Endodermal cell (in vitro differentiated cells): Measurements from ENCODE around the gene C5orf22. TPM values are rescaled to one million over a fixed set of nuclear protein-coding genes. Genes with fewer than 3 reads are reported as not detected.

Source experiments
- DNase-seq: peaks from one replicate; pipeline ENCODE4 v3.0.0-alpha.2; 2017
- H3K27ac ChIP-seq: 2 replicates; pipeline ENCODE4 v1.5.1; 2013; ENCODE audit warnings: mild to moderate bottlenecking, low read depth, low read length, moderate library complexity
- H3K27me3 ChIP-seq: 2 replicates; pipeline ENCODE4 v1.6.1; 2013; ENCODE audit warnings: mild to moderate bottlenecking, low read length, moderate library complexity; ENCODE audit not compliant: insufficient read depth, control insufficient read depth, poor library complexity, severe bottlenecking
- H3K36me3 ChIP-seq: 2 replicates; pipeline ENCODE4 v1.7.0; 2013; ENCODE audit warnings: mild to moderate bottlenecking, low read length, moderate library complexity; ENCODE audit not compliant: control insufficient read depth, insufficient read depth
- H3K4me1 ChIP-seq: one replicate; pipeline ENCODE4 v1.7.0; 2013; ENCODE audit warnings: low read length; ENCODE audit not compliant: control insufficient read depth, insufficient read depth
- H3K4me3 ChIP-seq: 2 replicates; pipeline ENCODE4 v1.5.1; 2013; ENCODE audit warnings: mild to moderate bottlenecking, low read length, moderate library complexity
- H3K9ac ChIP-seq: 2 replicates; pipeline ENCODE4 v1.6.1; 2013; ENCODE audit warnings: mild to moderate bottlenecking, low read length, moderate library complexity; ENCODE audit not compliant: poor library complexity, severe bottlenecking; ENCODE audit errors: extremely low read depth
- H3K9me3 ChIP-seq: 2 replicates; pipeline ENCODE4 v1.6.1; 2013; ENCODE audit warnings: mild to moderate bottlenecking, low read length, moderate library complexity; ENCODE audit not compliant: control insufficient read depth
- H3K27ac Mint-ChIP-seq: 2 replicates; pipeline ENCODE4 v1.8.0; 2020; ENCODE audit warnings: mixed read lengths
- H3K27me3 Mint-ChIP-seq: 2 replicates; pipeline ENCODE4 v1.8.0; 2021; ENCODE audit warnings: mild to moderate bottlenecking, mixed read lengths; ENCODE audit not compliant: insufficient read depth
- H3K36me3 Mint-ChIP-seq: 2 replicates; pipeline ENCODE4 v1.8.0; 2020; ENCODE audit warnings: low read depth, mixed read lengths
- H3K4me1 Mint-ChIP-seq: 2 replicates; pipeline ENCODE4 v1.8.0; 2020; ENCODE audit warnings: mixed read lengths
- H3K4me3 Mint-ChIP-seq: 2 replicates; pipeline ENCODE4 v1.8.0; 2020; ENCODE audit warnings: mild to moderate bottlenecking, moderate library complexity, mixed read lengths
- H3K9me3 Mint-ChIP-seq: 2 replicates; pipeline ENCODE4 v1.8.0; 2020; ENCODE audit warnings: mild to moderate bottlenecking, mixed read lengths
- CTCF ChIP-seq: fragments of 200-600 bp; sonication (generic); conservative IDR thresholded peaks from 2 replicates; pipeline ENCODE4 v1.5.0; 2021; ENCODE audit warnings: antibody characterized with exemption, mild to moderate bottlenecking
- WGBS, 2 experiments: methylation state at CpG; one replicate each; pipeline versions ENCODE4 v1.1.5 to v1.1.7; 2013; ENCODE audit warnings: missing lambda C conversion rate in 2 of 2, mixed read lengths in 1 of 2; ENCODE audit not compliant: insufficient coverage in 1 of 2, insufficient read length in 1 of 2; 5-methylcytosine and 5-hydroxymethylcytosine counted together
- total RNA-seq, 2 donors: library from RNA; stranded (reverse); fragmentation: NEBNext Ultra II Directional in 1 of 2; extraction: Animal tissue kit (Norgen Biotek cat#: 25700) in 1 of 2; gene quantifications; 2 replicates in 1 of 2; 3 replicates in 1 of 2; pipeline ENCODE4 v1.2.1, GENCODE V29; 2021

C5orf22 gene
- total RNA-seq, 2 donors from 2014 or later: 44.2 to 52.7 TPM

DNA sequence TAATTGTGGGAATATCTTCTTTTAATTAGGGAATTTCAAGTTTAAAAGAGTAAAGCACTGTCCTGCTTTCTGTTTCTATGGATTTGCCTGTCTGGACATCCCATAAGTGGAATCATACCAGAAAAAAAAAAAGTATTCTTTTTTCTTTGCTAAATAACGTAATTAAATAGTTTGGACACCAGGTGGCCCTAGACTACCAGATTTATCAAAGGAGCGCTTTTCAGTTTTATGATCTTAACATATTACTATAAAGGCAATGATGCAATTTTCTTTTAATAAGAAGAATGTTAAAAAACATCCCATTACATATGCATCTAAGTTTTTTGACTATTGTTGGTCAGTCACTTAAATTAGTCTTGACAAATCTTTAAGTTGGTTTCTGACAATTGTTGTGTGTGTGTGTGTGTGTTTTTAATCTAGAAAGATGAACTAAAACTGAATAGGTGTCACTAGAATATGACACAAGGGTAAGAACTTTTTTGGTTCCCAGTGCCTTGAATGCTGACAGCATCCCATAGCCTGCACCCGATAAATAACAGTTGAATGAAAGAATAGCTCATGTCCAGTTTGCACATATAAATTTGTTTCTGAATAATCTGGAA is 49.5 kb downstream of the C5orf22 start:
- DNase-seq: no peak
- H3K9me3 ChIP-seq: no peaks in the 10 kb centered on the region
- no peaks in the 10 kb centered on the region for H3K36me3 ChIP-seq
- peak; percentile 84 for TF ChIP-seq CTCF
- no peak overlapping the region for H3K27ac Mint-ChIP-seq
- no peak overlapping the region for H3K4me3 Mint-ChIP-seq
- H3K27ac ChIP-seq: no peak overlapping the region
- H3K4me1 Mint-ChIP-seq: no peaks in the 10 kb centered on the region
- no peaks in the 10 kb centered on the region for H3K27me3 ChIP-seq
- peaks cover 3% of the 10 kb centered on the region for H3K9me3 Mint-ChIP-seq
- H3K4me1 ChIP-seq: no peaks in the 10 kb centered on the region
- no peak overlapping the region for H3K9ac ChIP-seq
- 74 to 91% methylated on average over 1 to 2 of the region's 3 CpGs for WGBS, 2 experiments
- H3K36me3 Mint-ChIP-seq: no peaks in the 10 kb centered on the region
- no peak overlapping the region for H3K4me3 ChIP-seq
- no peaks in the 10 kb centered on the region for H3K27me3 Mint-ChIP-seq

GRCh38 chr5:31583129-31583528 is 51.0 kb downstream of the C5orf22 start:
- no peak overlapping the region for H3K4me3 Mint-ChIP-seq
- no peaks in the 10 kb centered on the region for H3K27me3 Mint-ChIP-seq
- peaks cover 3% of the 10 kb centered on the region for H3K9me3 Mint-ChIP-seq
- H3K4me3 ChIP-seq: no peak overlapping the region
- no peak for TF ChIP-seq CTCF
- H3K9ac ChIP-seq: no peak overlapping the region
- no peaks in the 10 kb centered on the region for H3K4me1 Mint-ChIP-seq
- H3K27me3 ChIP-seq: no peaks in the 10 kb centered on the region
- H3K9me3 ChIP-seq: no peaks in the 10 kb centered on the region
- no peaks in the 10 kb centered on the region for H3K4me1 ChIP-seq
- H3K36me3 ChIP-seq: no peaks in the 10 kb centered on the region
- no peak for DNase-seq
- WGBS, 2 experiments: 88 to 97% methylated on average over 1 to 2 of the region's 2 CpGs
- no peak overlapping the region for H3K27ac Mint-ChIP-seq
- no peaks in the 10 kb centered on the region for H3K36me3 Mint-ChIP-seq
- no peak overlapping the region for H3K27ac ChIP-seq

GRCh38 chr5:31585166-31585894 is 53.2 kb downstream of the C5orf22 start:
- TF ChIP-seq CTCF: no peak
- Mint-ChIP-seq H3K27ac (no peak overlapping the region), H3K4me3 (no peak overlapping the region), H3K9me3 (peaks cover 3% of the 10 kb centered on the region), H3K4me1 (no peaks in the 10 kb centered on the region), H3K36me3 (no peaks in the 10 kb centered on the region), H3K27me3 (no peaks in the 10 kb centered on the region)
- no peak for DNase-seq
- 87 to 100% methylated on average over 1 to 3 of the region's 3 CpGs for WGBS, 2 experiments
- Histone ChIP-seq H3K27ac (no peak overlapping the region), H3K9me3 (no peaks in the 10 kb centered on the region), H3K9ac (no peak overlapping the region), H3K36me3 (no peaks in the 10 kb centered on the region), H3K27me3 (no peaks in the 10 kb centered on the region), H3K4me1 (no peaks in the 10 kb centered on the region), H3K4me3 (no peak overlapping the region)
